Posterior cingulate gyrus (tissue), 11 donors: ENCODE measurements around the gene AP1M1.
A peak's percentile ranks its signal among the peaks of the same experiment; 100 is the strongest.

Source experiments
- DNase-seq, 10 donors: peaks; one replicate each; pipeline versions ENCODE4 v3.0.0 to v3.0.0-alpha.2; 2020 to 2021; ENCODE audit warnings: mixed read lengths in 3 of 10
- intact Hi-C: fragments of 100-400 bp; cut with DNase I; formaldehyde crosslinking; loops from one replicate; pipeline ENCODE4 v1.15.1; 2023

Gene AP1M1

DNA sequence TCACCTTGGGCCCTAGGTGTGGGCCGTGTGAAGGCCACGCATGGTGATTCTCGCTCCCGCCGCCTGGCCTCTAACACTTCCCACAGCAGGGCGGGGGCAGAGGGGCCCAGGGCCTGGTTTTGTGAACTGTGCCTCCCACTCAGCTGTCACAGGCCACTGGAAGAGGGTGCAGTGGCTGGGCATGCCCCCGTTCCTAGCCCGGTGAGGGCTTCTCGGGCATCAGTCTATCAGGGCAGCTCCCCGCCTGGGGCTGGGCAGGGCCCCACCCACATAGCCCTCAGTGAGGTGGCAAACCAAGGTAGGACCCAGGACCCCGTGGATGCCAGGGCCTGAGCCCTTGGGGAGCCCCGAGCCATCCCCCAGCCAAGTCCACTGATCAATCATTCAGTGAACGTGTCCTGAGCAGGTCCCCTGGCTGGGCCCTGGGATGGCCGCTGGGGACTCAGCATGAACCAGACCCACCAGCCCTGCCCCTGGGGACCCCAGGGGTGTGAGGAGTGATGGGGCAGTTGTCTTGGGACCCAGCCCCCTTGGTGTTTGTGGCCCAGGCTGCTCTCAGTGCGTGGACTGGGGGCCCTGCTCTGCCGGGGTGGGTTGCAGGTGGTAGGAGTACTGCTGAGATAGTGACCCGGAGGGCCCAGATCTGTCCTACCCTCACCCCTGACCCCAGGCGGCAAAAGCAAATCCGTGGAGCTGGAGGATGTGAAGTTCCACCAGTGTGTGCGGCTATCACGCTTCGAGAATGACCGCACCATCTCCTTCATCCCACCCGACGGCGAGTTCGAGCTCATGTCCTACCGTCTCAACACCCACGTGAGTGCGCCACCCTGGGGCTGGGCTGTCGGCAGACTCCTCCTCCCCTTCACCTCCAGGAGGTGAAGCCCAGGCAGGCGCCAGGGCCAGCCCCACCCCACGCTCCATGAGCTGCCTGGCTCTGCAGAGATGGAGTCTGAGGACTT lies 29.4 kb downstream of the AP1M1 start:
- intact Hi-C loops, result no loop called here
- DNase-seq, result peak in 1 of 10 donors; percentile 81

- peak in 1 of 10 donors; percentile 77 for DNase-seq
- intact Hi-C loops, result no loop called here
Observed at GRCh38 chr19:16227837-16228636, 30.3 kb downstream of the AP1M1 start.

DNA sequence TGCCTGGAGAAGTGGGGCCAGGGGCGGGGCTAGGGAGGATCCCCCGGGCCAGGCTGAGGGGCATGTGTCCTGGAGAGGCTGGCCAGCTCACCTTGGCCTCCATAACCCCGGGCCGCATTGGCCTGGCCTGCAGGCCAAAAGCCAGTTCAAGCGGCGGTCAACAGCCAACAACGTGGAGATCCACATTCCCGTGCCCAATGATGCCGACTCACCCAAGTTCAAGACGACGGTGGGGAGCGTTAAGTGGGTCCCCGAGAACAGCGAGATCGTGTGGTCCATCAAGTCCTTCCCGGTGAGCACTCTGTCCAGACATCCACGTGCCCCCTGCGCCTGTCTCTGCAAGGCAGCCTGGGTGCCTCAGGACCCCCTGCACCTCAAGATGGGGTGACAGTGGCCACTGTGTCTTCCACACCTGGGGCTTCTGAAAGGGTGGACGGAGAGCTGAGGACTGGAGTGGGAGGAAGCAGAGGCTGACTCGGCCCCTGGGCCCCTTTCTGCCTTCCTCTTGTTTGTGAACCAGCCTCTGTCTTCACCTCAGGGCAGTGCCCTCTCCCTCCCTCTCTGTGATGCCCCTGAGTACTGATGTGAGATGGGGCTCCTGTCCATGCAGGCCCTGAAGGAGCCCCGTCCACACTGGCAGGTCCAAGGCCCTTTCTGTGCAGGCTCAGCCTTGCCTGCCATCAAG lies 31.1 kb downstream of the AP1M1 start:
- intact Hi-C loops, result no loop called here
- DNase-seq, result no peak

DNA sequence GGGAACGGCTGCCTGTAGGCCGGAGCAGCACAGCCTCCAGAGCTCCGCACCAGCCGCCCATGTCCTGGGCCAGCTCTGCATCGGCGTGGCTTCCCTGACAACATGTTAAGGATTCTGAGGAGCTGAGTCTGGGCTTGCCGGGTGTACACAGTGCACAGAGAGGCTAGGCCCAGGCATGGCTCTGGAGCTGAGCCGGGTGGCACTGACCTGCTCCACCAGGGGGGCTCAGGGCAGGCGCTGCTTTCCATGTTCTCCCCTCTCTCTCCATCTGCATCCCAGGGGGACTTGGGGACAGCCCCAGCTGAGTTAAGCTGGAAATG lies 31.6 kb downstream of the AP1M1 start:
- DNase-seq, result no peak
- intact Hi-C loops, result no loop called here

- peak in 1 of 10 donors; percentile 62 for DNase-seq
- intact Hi-C loops, result no loop called here
Observed at GRCh38 chr19:16232127-16232526, 34.4 kb downstream of the AP1M1 start.

DNA sequence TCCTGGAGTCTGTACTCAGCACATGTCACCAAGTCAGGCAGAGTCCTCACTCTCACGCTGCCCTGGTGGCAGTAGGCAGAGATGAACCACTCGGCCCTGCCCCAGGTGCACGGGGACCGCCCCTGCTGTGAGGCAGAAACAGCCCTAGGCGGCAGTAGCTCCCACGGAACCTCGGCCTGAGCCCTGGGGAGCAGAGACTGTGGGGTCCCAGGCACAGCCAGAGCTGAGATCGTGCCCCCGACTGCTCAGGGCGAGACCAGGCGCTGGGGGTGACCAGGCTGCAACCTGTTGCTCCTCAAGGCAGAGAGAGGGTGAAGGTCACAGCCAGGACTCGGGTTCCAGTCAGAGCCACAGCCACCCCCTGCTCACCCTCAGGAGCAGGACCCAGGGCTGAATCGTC lies 34.9 kb downstream of the AP1M1 start:
- intact Hi-C loops, result no loop called here

DNA sequence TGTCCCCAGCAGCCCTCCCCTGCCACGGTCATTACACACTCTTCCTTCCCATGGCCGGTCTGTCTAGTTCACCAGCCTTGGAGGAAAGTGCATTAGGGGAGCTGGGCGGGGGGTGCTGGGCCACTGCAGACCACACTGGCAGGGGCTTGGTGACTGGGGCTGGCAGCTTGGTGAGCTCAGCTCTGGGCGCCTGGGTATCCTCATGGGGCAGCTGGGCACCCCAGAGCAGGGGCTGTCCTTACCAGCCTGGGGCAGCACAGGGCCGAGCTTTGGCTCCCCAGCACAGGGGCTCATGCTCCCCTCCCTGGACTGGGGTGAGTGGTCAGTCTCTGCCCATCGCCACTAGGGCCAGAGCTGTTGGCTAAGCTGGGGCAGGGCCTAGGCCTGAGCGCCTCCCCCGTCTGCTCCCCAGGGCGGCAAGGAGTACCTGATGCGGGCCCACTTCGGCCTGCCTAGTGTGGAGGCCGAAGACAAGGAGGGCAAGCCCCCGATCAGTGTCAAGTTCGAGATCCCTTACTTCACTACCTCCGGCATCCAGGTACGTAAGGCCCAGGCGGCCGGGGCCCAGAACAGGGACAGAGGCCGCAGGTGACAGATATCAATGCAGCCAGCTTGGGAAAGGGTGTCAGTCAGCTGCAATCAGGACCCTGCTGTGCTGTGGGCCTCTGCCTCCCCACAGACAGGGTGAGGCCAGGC lies 35.5 kb downstream of the AP1M1 start:
- DNase-seq, result peak in 1 of 10 donors; percentile 77
- intact Hi-C loops, result no loop called here

More for the DNA sequence above, 34.9 kb downstream of the AP1M1 start:
- peak in 1 of 10 donors; percentile 83 for DNase-seq

GRCh38 chr19:16233836-16234551 lies 36.3 kb downstream of the AP1M1 start:
- peak in 1 of 10 donors; percentile 73 for DNase-seq
- intact Hi-C loops, result no loop called here

- peak in 1 of 10 donors; percentile 79 for DNase-seq
- intact Hi-C loops, result no loop called here
Observed at GRCh38 chr19:16234552-16235445, 37.1 kb downstream of the AP1M1 start.

- intact Hi-C loops, result no loop called here
- DNase-seq, result peak in 1 of 10 donors; percentile 77
Observed at GRCh38 chr19:16235811-16236652, 38.3 kb downstream of the AP1M1 start.

GRCh38 chr19:16244091-16244490 lies 46.4 kb downstream of the AP1M1 start:
- intact Hi-C loops, result no loop called here
- DNase-seq, result peak in 1 of 10 donors; percentile 2

GRCh38 chr19:16247353-16248182 lies 49.9 kb downstream of the AP1M1 start:
- peak; percentile 57 to 96 (median 81) for DNase-seq
- intact Hi-C loops, result loop anchor here (1.0 kb wide), 1 partner anchor 136 kb away; no protein-coding TSS in a partner anchor

GRCh38 chr19:16248380-16249023 lies 50.8 kb downstream of the AP1M1 start:
- peak in 1 of 10 donors; percentile 73 for DNase-seq
- intact Hi-C loops, result no loop called here

DNA sequence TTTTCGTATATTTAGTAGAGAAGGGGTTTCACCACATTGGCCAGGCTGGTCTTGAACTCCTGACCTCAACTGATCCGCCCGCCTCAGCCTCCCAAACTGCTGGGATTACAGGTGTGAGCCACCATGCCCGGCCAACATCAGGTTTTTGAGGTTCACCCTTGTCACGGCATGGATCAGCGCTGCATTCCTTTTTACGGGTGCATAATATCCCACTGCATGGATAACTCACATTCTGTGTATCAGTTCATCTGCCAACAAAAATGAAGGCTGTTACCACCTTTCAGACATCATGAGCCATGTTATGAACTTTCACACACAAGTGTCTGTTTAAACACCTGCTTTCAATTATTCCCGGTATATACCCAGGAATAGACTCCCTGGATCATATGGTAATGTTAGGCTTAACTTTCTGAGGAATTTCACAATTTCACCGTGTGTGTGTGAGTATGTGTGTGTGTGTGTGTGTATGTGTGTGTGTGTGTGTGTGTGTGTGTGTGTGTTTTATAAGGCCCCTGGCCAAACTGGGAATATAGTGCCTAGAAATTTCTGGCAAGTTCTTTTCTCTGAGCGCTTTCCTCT lies 52.2 kb downstream of the AP1M1 start:
- DNase-seq, result no peak
- intact Hi-C loops, result no loop called here

DNA sequence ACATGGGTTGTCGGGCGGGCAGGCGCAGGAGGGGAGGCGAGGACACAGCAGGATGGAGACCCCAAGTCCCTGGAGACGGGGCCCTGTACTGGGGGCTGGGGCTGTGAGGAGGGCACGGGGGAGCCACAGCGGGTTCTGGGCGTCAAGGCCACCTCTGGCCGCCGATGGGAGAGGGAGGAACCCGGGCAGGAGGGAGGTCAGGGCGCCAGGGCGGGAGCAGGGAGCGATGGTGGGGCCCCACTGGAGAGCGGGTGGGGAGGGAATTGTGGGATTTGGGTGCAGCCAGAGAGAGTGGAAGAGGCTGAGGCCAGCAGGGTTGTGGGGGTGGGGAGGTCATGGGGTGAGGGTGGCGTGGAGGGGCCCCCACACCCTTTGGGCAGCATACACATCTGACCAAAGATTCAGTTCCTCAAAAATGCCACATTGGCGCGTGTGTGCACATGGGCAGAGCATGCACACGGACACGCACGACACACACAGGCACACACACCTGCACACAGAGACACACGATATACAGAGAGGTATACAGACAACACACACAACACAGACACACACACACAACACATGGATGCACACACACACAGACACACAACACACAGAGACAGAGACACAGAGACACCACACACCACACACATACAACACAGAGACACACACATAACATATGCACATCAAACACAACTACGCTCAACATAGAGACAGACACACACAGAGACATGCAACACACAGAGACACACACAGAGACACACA lies 54.9 kb downstream of the AP1M1 start:
- intact Hi-C loops, result no loop called here
- DNase-seq, result peak in 1 of 10 donors; percentile 29
